DOHH2 (cell line): ENCODE measurements around the gene PHLDB2.
A peak's percentile ranks its signal among the peaks of the same experiment; 100 is the strongest.

Experiments used
- EZH2phosphoT487 ChIP-seq: fragments of 200-600 bp; sonication (generic); IDR thresholded peaks from 2 replicates; pipeline ENCODE4 v1.6.1; 2017; ENCODE audit warnings: borderline replicate concordance, mild to moderate bottlenecking, antibody characterized with exemption, low read length, moderate library complexity, mixed read lengths
- TF ChIP-seq, protein P1 (sequence below): fragments of 200-600 bp; sonication (generic); IDR thresholded peaks from one replicate; pipeline ENCODE4 v1.5.1; 2014; ENCODE audit warnings: antibody characterized with exemption, mild to moderate bottlenecking, low read depth, low read length; ENCODE audit not compliant: poor library complexity, severe bottlenecking

DNA sequence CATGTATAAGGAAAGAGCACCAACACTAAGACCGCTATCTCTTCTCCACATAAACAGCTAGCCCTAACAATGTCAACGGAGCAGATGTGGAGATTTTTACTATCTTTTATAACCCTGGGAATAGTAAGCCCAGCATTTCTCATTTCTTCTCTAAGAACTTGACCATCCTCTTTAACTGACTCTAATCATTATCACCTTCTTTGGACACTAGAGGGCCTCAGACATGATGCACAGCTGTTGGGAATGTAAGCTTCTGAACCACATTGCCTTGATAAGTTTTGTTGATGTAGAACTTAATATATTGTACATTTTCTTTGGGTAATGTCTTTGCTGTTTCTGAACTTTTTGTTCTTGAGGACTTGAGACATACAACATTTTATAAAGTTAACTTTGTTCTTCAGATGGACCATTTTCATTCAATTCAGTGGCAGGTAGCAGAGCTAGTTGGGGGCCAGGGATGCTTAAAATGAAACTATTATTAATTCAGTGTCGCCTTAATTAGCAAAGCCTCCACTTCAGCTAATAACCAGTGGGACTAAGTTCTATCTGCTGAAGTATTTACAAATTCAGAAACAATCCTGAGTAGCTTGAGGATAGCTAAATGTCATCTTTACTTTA is 130.1 kb downstream of the PHLDB2 start:
- TF ChIP-seq, protein P1, sequence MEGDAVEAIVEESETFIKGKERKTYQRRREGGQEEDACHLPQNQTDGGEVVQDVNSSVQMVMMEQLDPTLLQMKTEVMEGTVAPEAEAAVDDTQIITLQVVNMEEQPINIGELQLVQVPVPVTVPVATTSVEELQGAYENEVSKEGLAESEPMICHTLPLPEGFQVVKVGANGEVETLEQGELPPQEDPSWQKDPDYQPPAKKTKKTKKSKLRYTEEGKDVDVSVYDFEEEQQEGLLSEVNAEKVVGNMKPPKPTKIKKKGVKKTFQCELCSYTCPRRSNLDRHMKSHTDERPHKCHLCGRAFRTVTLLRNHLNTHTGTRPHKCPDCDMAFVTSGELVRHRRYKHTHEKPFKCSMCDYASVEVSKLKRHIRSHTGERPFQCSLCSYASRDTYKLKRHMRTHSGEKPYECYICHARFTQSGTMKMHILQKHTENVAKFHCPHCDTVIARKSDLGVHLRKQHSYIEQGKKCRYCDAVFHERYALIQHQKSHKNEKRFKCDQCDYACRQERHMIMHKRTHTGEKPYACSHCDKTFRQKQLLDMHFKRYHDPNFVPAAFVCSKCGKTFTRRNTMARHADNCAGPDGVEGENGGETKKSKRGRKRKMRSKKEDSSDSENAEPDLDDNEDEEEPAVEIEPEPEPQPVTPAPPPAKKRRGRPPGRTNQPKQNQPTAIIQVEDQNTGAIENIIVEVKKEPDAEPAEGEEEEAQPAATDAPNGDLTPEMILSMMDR = peak; percentile 78
- TF ChIP-seq EZH2phosphoT487 = no peak
